ENCODE data around the gene SMCO2.
A peak's percentile ranks its signal among the peaks of the same experiment; 100 is the strongest.
"Not testable (repeated sequence)": the region's sequence is repeated elsewhere in the genome, so short reads cannot be mapped to it uniquely, and the experiment has no call there.

The SMCO2 gene

GRCh38 chr12:27530157-27530922 is 83.8 kb downstream of the SMCO2 start:
- DNase-seq: no peak

GRCh38 chr12:27531896-27532295 is 85.4 kb downstream of the SMCO2 start:
- DNase-seq: no peak

GRCh38 chr12:27534060-27534764 is 87.7 kb downstream of the SMCO2 start:
- no peak for DNase-seq

- DNase-seq: no peak
Observed at GRCh38 chr12:27534765-27535161, 88.2 kb downstream of the SMCO2 start.

- DNase-seq: no peak
Observed at GRCh38 chr12:27535318-27535717, 88.8 kb downstream of the SMCO2 start.

GRCh38 chr12:27537855-27538675 is 91.5 kb downstream of the SMCO2 start:
- DNase-seq: no peak

- DNase-seq: peak; percentile 82
Observed at GRCh38 chr12:27539191-27539631, 92.7 kb downstream of the SMCO2 start.

GRCh38 chr12:27541031-27541719 is 94.6 kb downstream of the SMCO2 start:
- peak; percentile 53 for DNase-seq

- DNase-seq: no peak
Observed at GRCh38 chr12:27542628-27543027, 96.1 kb downstream of the SMCO2 start.

GRCh38 chr12:27544858-27545257 is 98.3 kb downstream of the SMCO2 start:
- not testable (repeated sequence) for DNase-seq

GRCh38 chr12:27545665-27546064 is 99.1 kb downstream of the SMCO2 start:
- no peak for DNase-seq

GRCh38 chr12:27547592-27547991 is 101.1 kb downstream of the SMCO2 start:
- DNase-seq: no peak

GRCh38 chr12:27548301-27549199 is 102.0 kb downstream of the SMCO2 start:
- no peak for DNase-seq

- no peak for DNase-seq
Observed at GRCh38 chr12:27549236-27549800, 102.8 kb downstream of the SMCO2 start.

- DNase-seq: peak; percentile 65
Observed at GRCh38 chr12:27549801-27550652, 103.5 kb downstream of the SMCO2 start.

GRCh38 chr12:27550653-27550975 is 104.1 kb downstream of the SMCO2 start:
- DNase-seq: no peak

GRCh38 chr12:27551172-27551840 is 104.8 kb downstream of the SMCO2 start:
- no peak for DNase-seq
